ENCODE results near the gene PSG2.
"Not testable (repeated sequence)": the region's sequence is repeated elsewhere in the genome, so short reads cannot be mapped to it uniquely, and the experiment has no call there.

GRCh38 chr19:43119526-43119925 is 37.0 kb upstream of the PSG2 start:
- TF ChIP-seq CTCF (IDR thresholded peaks at IDR 0.05; ENCODE audit: poor library complexity); EZH2 (IDR thresholded peaks at IDR 0.05; ENCODE audit: borderline replicate concordance): not testable (repeated sequence)

All from hepatocyte (in vitro differentiated cells).